Astrocyte (in vitro differentiated cells and primary cell): ENCODE measurements around the gene UBE2L6. TPM values are rescaled to one million over a fixed set of nuclear protein-coding genes. Genes with fewer than 3 reads are reported as not detected.
A peak's percentile ranks its signal among the peaks of the same experiment; 100 is the strongest.

Source experiments
- DNase-seq: peaks from one replicate; pipeline ENCODE4 v3.0.0-alpha.2; 2010; ENCODE audit warnings: low read depth
- FAIRE-seq: peaks from 2 replicates; lab custom pipeline; 2011; peaks lifted over from hg19 to GRCh38; lab: Jason Lieb, UNC
- H2AFZ ChIP-seq: 2 replicates; pipeline ENCODE4 v1.6.0; 2012; ENCODE audit warnings: low read depth, low read length, inconsistent platforms
- H3K27ac ChIP-seq: 2 replicates; pipeline ENCODE4 v1.5.1; 2011; ENCODE audit warnings: low read depth, low read length, inconsistent platforms
- H3K27me3 ChIP-seq: 2 replicates; pipeline ENCODE4 v1.6.0; 2011; ENCODE audit warnings: low read length, inconsistent platforms; ENCODE audit not compliant: insufficient read depth
- H3K36me3 ChIP-seq: 2 replicates; pipeline ENCODE4 v1.5.1; 2011; ENCODE audit warnings: low read length, inconsistent platforms; ENCODE audit not compliant: insufficient read depth
- H3K4me1 ChIP-seq: 2 replicates; pipeline ENCODE4 v1.5.1; 2011; ENCODE audit warnings: low read length, inconsistent platforms; ENCODE audit not compliant: insufficient read depth
- H3K4me2 ChIP-seq: 2 replicates; pipeline ENCODE4 v1.6.0; 2012; ENCODE audit warnings: low read length, inconsistent platforms
- H3K4me3 ChIP-seq: 2 replicates; pipeline ENCODE4 v1.5.1; 2011; ENCODE audit warnings: low read depth, mild to moderate bottlenecking, low read length, inconsistent platforms; ENCODE audit not compliant: insufficient read depth
- H3K79me2 ChIP-seq: 2 replicates; pipeline ENCODE4 v1.6.0; 2012; ENCODE audit warnings: mild to moderate bottlenecking, low read length, inconsistent platforms; ENCODE audit not compliant: insufficient read depth
- H3K9ac ChIP-seq: 2 replicates; pipeline ENCODE4 v1.6.0; 2012; ENCODE audit warnings: mild to moderate bottlenecking, low read length, inconsistent platforms
- H3K9me3 ChIP-seq: 2 replicates; pipeline ENCODE4 v1.5.1; 2012; ENCODE audit warnings: low read depth, mild to moderate bottlenecking, low read length, inconsistent platforms; ENCODE audit not compliant: insufficient read depth
- H4K20me1 ChIP-seq: 2 replicates; pipeline ENCODE4 v1.6.0; 2012; ENCODE audit warnings: low read length, inconsistent platforms; ENCODE audit not compliant: insufficient read depth
- H3K27ac Mint-ChIP-seq: one replicate; pipeline ENCODE4 v1.8.0; 2021; ENCODE audit warnings: mild to moderate bottlenecking, mixed read lengths; ENCODE audit not compliant: unreplicated experiment
- H3K27me3 Mint-ChIP-seq: one replicate; pipeline ENCODE4 v1.8.0; 2021; ENCODE audit warnings: low read depth, mixed read lengths; ENCODE audit not compliant: unreplicated experiment
- H3K36me3 Mint-ChIP-seq: one replicate; pipeline ENCODE4 v1.8.0; 2021; ENCODE audit warnings: low read depth, mixed read lengths; ENCODE audit not compliant: unreplicated experiment
- H3K4me1 Mint-ChIP-seq: one replicate; pipeline ENCODE4 v1.8.0; 2021; ENCODE audit warnings: low read depth, mixed read lengths; ENCODE audit not compliant: unreplicated experiment
- H3K4me3 Mint-ChIP-seq: one replicate; pipeline ENCODE4 v1.8.0; 2021; ENCODE audit warnings: mild to moderate bottlenecking, moderate library complexity, mixed read lengths; ENCODE audit not compliant: unreplicated experiment
- H3K9me3 Mint-ChIP-seq: one replicate; pipeline ENCODE4 v1.8.0; 2021; ENCODE audit warnings: mild to moderate bottlenecking, mixed read lengths; ENCODE audit not compliant: unreplicated experiment
- EZH2 ChIP-seq: IDR thresholded peaks from 2 replicates; pipeline ENCODE4 v1.6.1; 2012; ENCODE audit warnings: mild to moderate bottlenecking, low read length, inconsistent platforms; ENCODE audit not compliant: insufficient read depth
- total RNA-seq: library from RNA; stranded (reverse); gene quantifications from 2 replicates; pipeline ENCODE4 v1.2.1, GENCODE V29; 2021
- TF ChIP-seq, protein P1 (sequence below): IDR thresholded peaks from 2 replicates; pipeline ENCODE4 v1.5.1; 2011; ENCODE audit warnings: low read depth, mild to moderate bottlenecking, inconsistent platforms, low read length, moderate library complexity; ENCODE audit not compliant: insufficient read depth

The UBE2L6 gene
- total RNA-seq, 1 donor from 2014 or later: 159 TPM

DNA sequence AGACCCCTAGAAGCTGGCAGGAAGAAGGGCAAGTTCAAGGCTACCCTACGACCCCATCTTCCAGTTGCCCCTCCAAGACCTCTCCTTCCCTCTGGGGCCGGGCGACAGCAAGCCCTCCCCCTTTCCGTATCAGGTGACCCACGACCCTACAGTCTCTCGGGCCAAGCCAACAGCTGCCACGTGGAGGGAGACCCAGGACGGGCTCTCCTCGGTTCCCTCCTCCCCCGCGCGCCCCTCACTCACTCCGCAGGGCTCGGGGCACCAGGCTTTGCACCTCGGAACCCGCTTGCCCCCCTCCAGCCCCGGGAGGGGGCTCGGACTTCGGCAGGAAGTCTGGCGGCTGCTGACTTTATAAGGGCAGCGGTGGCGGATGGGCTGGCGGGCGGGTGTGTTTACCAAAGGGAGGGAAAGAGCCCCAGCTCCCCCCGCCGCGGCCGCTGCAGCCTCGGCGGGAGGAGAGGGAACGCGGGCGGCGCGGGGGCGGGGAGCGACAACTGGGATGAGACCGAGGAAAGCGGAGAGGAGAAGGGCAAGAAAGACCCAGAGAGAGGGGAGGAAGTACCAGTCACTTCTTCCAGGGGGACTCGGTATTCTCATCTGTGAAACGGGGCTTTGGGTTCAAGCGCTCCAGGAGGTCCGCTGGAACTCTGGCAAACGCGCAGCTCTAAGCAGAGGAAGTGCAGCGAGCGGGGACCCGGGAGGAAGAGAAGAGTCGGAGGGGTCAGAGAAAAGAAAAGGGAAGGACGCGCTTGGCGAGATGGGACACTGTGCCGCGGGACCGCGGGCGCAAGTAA, 52.7 kb downstream of the UBE2L6 start:
- peaks cover 24% of the 10 kb centered on the region for H3K27me3 Mint-ChIP-seq
- Histone ChIP-seq H3K27me3 (no peaks in the 10 kb centered on the region), H3K4me2 (peak overlapping the region; percentile 92), H3K9me3 (no peaks in the 10 kb centered on the region), H4K20me1 (peaks cover 7% of the 10 kb centered on the region), H3K27ac (no peak overlapping the region), H2AFZ (peak overlapping the region; percentile 85), H3K4me1 (peaks cover 11% of the 10 kb centered on the region), H3K79me2 (no peaks in the 10 kb centered on the region), H3K36me3 (no peaks in the 10 kb centered on the region), H3K9ac (peak overlapping the region; percentile 76), H3K4me3 (peak overlapping the region; percentile 73)
- no peak for DNase-seq
- no peak overlapping the region for H3K27ac Mint-ChIP-seq
- H3K9me3 Mint-ChIP-seq: no peaks in the 10 kb centered on the region
- no peaks in the 10 kb centered on the region for H3K4me1 Mint-ChIP-seq
- H3K4me3 Mint-ChIP-seq: peak overlapping the region; percentile 89
- H3K36me3 Mint-ChIP-seq: no peaks in the 10 kb centered on the region
- FAIRE-seq: no peak
- TF ChIP-seq, protein P1, sequence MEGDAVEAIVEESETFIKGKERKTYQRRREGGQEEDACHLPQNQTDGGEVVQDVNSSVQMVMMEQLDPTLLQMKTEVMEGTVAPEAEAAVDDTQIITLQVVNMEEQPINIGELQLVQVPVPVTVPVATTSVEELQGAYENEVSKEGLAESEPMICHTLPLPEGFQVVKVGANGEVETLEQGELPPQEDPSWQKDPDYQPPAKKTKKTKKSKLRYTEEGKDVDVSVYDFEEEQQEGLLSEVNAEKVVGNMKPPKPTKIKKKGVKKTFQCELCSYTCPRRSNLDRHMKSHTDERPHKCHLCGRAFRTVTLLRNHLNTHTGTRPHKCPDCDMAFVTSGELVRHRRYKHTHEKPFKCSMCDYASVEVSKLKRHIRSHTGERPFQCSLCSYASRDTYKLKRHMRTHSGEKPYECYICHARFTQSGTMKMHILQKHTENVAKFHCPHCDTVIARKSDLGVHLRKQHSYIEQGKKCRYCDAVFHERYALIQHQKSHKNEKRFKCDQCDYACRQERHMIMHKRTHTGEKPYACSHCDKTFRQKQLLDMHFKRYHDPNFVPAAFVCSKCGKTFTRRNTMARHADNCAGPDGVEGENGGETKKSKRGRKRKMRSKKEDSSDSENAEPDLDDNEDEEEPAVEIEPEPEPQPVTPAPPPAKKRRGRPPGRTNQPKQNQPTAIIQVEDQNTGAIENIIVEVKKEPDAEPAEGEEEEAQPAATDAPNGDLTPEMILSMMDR: no peak
- no peak for TF ChIP-seq EZH2

DNA sequence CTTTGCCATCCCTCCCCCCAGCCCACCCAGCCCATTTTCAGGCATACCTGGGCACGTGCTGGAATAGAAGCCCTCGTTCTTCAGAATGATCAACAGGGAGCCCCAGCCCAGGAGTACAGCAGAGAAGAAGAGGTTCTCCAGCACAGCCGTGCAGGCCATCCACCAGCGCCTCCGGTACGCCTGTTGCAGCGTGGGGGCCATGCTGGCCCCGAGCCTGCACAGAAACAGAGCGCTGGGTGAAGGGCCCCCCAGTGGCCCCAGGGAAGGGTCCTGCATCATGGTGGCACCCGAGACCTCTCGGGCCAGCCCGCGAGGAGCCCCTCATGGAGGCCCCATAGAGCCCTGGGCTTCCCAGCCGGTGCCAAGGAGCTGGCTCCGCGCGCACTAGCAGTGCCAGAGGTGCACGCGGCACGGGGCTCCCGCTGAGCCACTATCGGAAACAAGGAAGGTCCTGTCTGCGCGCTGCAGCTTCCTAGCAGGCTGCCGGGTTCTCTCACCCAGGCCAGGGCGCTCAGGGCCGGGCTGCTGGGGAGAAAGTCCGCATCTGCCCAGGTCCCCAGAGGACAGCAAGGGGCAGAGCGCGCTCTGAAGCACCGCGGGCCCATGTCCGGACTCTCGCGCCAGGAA, 53.4 kb downstream of the UBE2L6 start:
- Histone ChIP-seq H4K20me1 (peaks cover 7% of the 10 kb centered on the region), H3K36me3 (no peaks in the 10 kb centered on the region), H3K4me2 (peak overlapping the region; percentile 92), H2AFZ (peak overlapping the region; percentile 85), H3K4me1 (peaks cover 11% of the 10 kb centered on the region), H3K27ac (no peak overlapping the region), H3K9ac (peak overlapping the region; percentile 76), H3K79me2 (no peaks in the 10 kb centered on the region), H3K27me3 (no peaks in the 10 kb centered on the region), H3K4me3 (peak overlapping the region; percentile 73), H3K9me3 (no peaks in the 10 kb centered on the region)
- Mint-ChIP-seq H3K9me3 (no peaks in the 10 kb centered on the region), H3K4me1 (no peaks in the 10 kb centered on the region), H3K36me3 (no peaks in the 10 kb centered on the region), H3K27me3 (peaks cover 27% of the 10 kb centered on the region), H3K27ac (no peak overlapping the region), H3K4me3 (peak overlapping the region; percentile 89)
- DNase-seq: peak; percentile 24
- FAIRE-seq: no peak
- no peak for TF ChIP-seq EZH2
- TF ChIP-seq, protein P1: no peak
